Measurements from ENCODE around the gene CPSF2.

- TF ChIP-seq POLR2A (IDR thresholded peaks at IDR 0.05), result no peak
- no peak for TF ChIP-seq CTCF (IDR thresholded peaks at IDR 0.05)
Measured at GRCh38 chr14:92209141-92209540, 87.4 kb downstream of the CPSF2 start.

Measured in thyroid gland (tissue), 4 donors.